Prostate gland (tissue), 2 donors: Measurements from ENCODE around the gene FAM229A. TPM values are rescaled to one million over a fixed set of nuclear protein-coding genes. Genes with fewer than 3 reads are reported as not detected.

ENCODE experiments used
- DNase-seq: peaks from one replicate; pipeline ENCODE4 v3.0.0-alpha.2; 2019; ENCODE audit warnings: low spot score
- H3K27ac ChIP-seq, 2 donors: fragments of 200-600 bp; sonication (generic); 2 replicates each; pipeline ENCODE4 v1.5.1; 2017 to 2019
- H3K27me3 ChIP-seq: fragments of 200-600 bp; sonication (generic); replicated peaks from 2 replicates; pipeline ENCODE4 v1.5.1; 2019; ENCODE audit not compliant: insufficient read depth
- H3K36me3 ChIP-seq, 2 donors: fragments of 200-600 bp; sonication (generic); 1 replicate in 1 of 2; 2 replicates in 1 of 2; pipeline versions ENCODE4 v1.5.1 to v1.8.1; 2017 to 2019
- H3K4me1 ChIP-seq: fragments of 200-600 bp; sonication (generic); replicated peaks from 2 replicates; pipeline ENCODE4 v1.5.1; 2019
- H3K4me3 ChIP-seq, 2 donors: fragments of 200-600 bp; sonication (generic); 2 replicates each; pipeline ENCODE4 v1.5.1; 2017 to 2019
- H3K9me3 ChIP-seq: fragments of 200-600 bp; sonication (generic); 2 replicates; pipeline ENCODE4 v1.5.1; 2017
- CTCF ChIP-seq, 4 experiments: fragments of 200-600 bp in 2 of 4; fragments of 450-650 bp in 2 of 4; sonication (generic) in 2 of 4; IDR thresholded peaks; 1 replicate in 3 of 4; 2 replicates in 1 of 4; pipeline ENCODE4 v1.5.1; 2016 to 2019; ENCODE audit warnings: antibody characterized with exemption in 4 of 4, mild to moderate bottlenecking in 2 of 4, moderate library complexity in 2 of 4
- POLR2A ChIP-seq: fragments of 450-650 bp; IDR thresholded peaks from one replicate; pipeline ENCODE4 v1.6.1; 2016; ENCODE audit warnings: antibody characterized with exemption, mild to moderate bottlenecking
- POLR2AphosphoS5 ChIP-seq: sonication (generic); formaldehyde crosslinking; IDR thresholded peaks from one replicate; pipeline ENCODE4 v1.6.1; 2017; ENCODE audit warnings: antibody characterized with exemption
- WGBS: methylation state at CpG from one replicate; pipeline ENCODE4 v1.1.5; 2018; 5-methylcytosine and 5-hydroxymethylcytosine counted together
- intact Hi-C: fragments of 100-400 bp; cut with DNase I; formaldehyde crosslinking; loops from one replicate; pipeline ENCODE4 v1.14.2; 2022
- total RNA-seq, 2 donors: library from RNA; depleted of rRNA; stranded (reverse); fragments of >200 nt; gene quantifications; one replicate each; pipeline ENCODE4 v1.1.0, GENCODE V29; 2016

Gene FAM229A
- total RNA-seq, 2 donors from 2014 or later = 8.5 to 24.2 TPM

DNA sequence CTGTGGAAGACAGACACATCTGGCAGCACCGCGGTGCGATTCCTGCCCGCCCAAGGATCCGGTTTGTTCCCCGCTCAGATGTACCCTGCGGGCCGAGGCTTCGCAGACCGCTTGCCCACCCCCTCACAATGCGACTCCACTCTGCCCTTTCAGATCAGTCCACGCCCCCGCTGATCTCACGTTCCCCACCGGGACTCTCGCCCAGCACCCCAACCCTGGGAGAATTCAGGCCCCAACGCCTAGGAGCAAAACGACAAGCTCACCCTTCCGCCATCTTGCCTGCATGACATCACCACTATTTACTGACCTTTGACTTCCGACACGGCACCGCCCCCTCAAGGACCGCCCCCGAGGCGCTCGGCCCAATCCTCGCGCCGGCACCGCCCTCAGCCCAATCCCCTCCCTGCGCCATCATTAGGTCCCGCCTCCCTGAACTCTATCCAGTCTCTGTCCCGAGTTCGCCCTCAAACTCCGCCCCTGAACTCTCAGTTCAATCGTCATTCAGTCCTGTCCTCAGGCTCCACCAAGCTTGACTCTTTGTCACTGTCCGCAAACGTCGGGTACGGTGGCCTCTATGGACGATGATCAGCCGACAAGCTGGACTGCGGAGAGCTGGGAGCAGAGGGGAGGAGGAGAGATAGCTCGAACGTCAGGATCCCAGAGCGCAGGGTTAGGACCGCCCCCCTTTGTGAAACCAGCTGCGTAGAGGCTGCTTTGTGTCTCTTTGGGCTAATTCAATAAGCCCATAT is 32.0 kb upstream of the FAM229A start, which contains the start of gene BSDC1:
Gene BSDC1 (minus strand): TSS at position 301 of the 749 bp plus-strand sequence. CDS start 27 bp downstream, at position 274.
- Histone ChIP-seq H3K36me3 (no peaks in the 10 kb centered on the region), H3K9me3 (no peaks in the 10 kb centered on the region), H3K27me3 (no peaks in the 10 kb centered on the region), H3K27ac (peak within 1 kb of the TSS; percentile 94 to 96), H3K4me1 (peaks cover 9% of the 10 kb centered on the region), H3K4me3 (peak within 1 kb of the TSS; percentile 74 to 79)
- TF ChIP-seq POLR2A = peak; percentile 96
- TF ChIP-seq POLR2AphosphoS5 = peak; percentile 100
- no peak for TF ChIP-seq CTCF (IDR thresholded peaks at IDR 0.05)
- DNase-seq = peak; percentile 99
- 1% methylated on average over 47 of the region's 48 CpGs for WGBS
- intact Hi-C loops = loop anchor here (10.0 kb wide), 1 partner anchor 170 kb away; the partner anchor contains the start of genes EIF3I and TMEM234

DNA sequence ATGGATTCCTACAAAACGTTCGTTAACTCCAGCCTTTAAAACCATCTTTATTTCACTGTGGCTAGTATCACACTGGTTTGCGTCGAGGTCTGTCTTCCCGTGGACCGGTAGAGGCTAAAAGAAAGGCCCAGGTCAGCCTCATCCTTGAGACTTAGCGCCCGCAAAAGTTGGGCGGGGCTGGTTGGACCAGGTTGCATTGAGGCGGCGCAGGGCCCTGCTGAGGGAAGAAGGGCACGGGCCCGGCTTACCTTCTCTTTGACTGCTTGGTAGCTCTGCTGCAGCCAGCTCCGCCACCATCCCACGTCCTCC is 31.5 kb upstream of the FAM229A start:
- intact Hi-C loops = loop anchor here (10.0 kb wide), 1 partner anchor 169 kb away; the partner anchor contains the start of genes EIF3I and TMEM234
- peak; percentile 50 for DNase-seq

GRCh38 chr1:32393136-32393535 is 30.9 kb upstream of the FAM229A start:
- Histone ChIP-seq H3K9me3 (no peaks in the 10 kb centered on the region), H3K4me3 (peak overlapping the region; percentile 74 to 79), H3K36me3 (no peaks in the 10 kb centered on the region), H3K27me3 (no peaks in the 10 kb centered on the region), H3K4me1 (peaks cover 9% of the 10 kb centered on the region), H3K27ac (peak overlapping the region; percentile 94 to 96)
- intact Hi-C loops = loop anchor here (10.0 kb wide), 1 partner anchor 168 kb away; the partner anchor contains the start of genes EIF3I and TMEM234
- 59% methylated on average over 1 of the region's 1 CpG for WGBS
- DNase-seq = no peak
- no peak for TF ChIP-seq POLR2A
- TF ChIP-seq POLR2AphosphoS5 = no peak

More for the DNA sequence above, 31.5 kb upstream of the FAM229A start:
- Histone ChIP-seq H3K27ac (peak overlapping the region; percentile 94 to 96), H3K4me1 (peaks cover 9% of the 10 kb centered on the region), H3K36me3 (no peaks in the 10 kb centered on the region), H3K9me3 (no peaks in the 10 kb centered on the region), H3K27me3 (no peaks in the 10 kb centered on the region), H3K4me3 (peak overlapping the region; percentile 74 to 79)
- under 1% methylated on average over 15 of the region's 15 CpGs for WGBS
- no peak for TF ChIP-seq CTCF (IDR thresholded peaks at IDR 0.05)
- no peak for TF ChIP-seq POLR2A

DNA sequence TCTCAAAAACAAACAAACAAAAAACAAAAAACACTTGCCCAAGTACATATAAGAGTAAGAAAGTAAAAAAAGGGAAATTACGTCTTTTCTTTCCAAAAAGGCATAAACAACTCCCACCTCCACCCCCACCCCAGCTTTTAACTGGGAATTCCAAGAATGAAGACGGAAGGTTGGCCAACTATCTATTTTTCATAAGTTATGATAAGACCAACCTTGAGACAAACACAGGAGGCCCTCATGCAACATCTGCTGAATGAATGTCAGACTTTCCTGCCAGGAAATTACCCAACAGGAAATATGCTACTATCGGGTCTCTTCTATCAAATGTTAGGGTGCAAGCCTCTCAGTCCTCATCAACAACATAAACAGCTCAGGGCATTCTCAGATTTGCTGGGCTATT is 30.0 kb upstream of the FAM229A start:
- H3K36me3 ChIP-seq = no peaks in the 10 kb centered on the region
- peaks cover 9% of the 10 kb centered on the region for H3K4me1 ChIP-seq
- 64% methylated on average over 3 of the region's 3 CpGs for WGBS
- no peak for DNase-seq
- no peak overlapping the region for H3K27ac ChIP-seq
- TF ChIP-seq CTCF (IDR thresholded peaks at IDR 0.05) (no peak), POLR2AphosphoS5 (no peak), POLR2A (no peak)
- no peaks in the 10 kb centered on the region for H3K27me3 ChIP-seq
- no peak overlapping the region for H3K4me3 ChIP-seq
- intact Hi-C loops = loop anchor here (10.0 kb wide), 1 partner anchor 168 kb away; the partner anchor contains the start of genes EIF3I and TMEM234
- no peaks in the 10 kb centered on the region for H3K9me3 ChIP-seq

- Histone ChIP-seq H3K4me3 (no peak overlapping the region), H3K27ac (no peak overlapping the region), H3K36me3 (no peaks in the 10 kb centered on the region), H3K27me3 (no peaks in the 10 kb centered on the region), H3K9me3 (no peaks in the 10 kb centered on the region), H3K4me1 (peaks cover 9% of the 10 kb centered on the region)
- intact Hi-C loops = loop anchor here (10.0 kb wide), 1 partner anchor 166 kb away; the partner anchor contains the start of genes EIF3I and TMEM234
- TF ChIP-seq POLR2AphosphoS5 (peak; percentile 29), CTCF (IDR thresholded peaks at IDR 0.05) (no peak), POLR2A (no peak)
- no peak for DNase-seq
- 60% methylated on average over 8 of the region's 8 CpGs for WGBS
These were observed 28.9 kb upstream of the FAM229A start for GRCh38 chr1:32390904-32391870.
